HepG2 (cell line): ENCODE results near the gene GOLGA7B. TPM values are rescaled to one million over a fixed set of nuclear protein-coding genes. Genes with fewer than 3 reads are reported as not detected.

ENCODE experiments used
- ATAC-seq: fragments of 200-7000 bp; cut with Tn5 transposase; 3 replicates; pipeline ENCODE4 v1.9.1; 2020; ENCODE audit warnings: mild to moderate bottlenecking, moderate library complexity
- BruUV-seq: library from RNA; stranded (reverse); fragments of 400-500 nt; replicated peaks from 2 replicates; lab custom pipeline; 2021; lab: Mats Ljungman, UMichigan
- CTCF ChIA-PET: fragments of 300-600 bp; formaldehyde crosslinking; extraction: SDS; loops from one replicate; lab custom pipeline; 2021; ENCODE audit warnings: low total read pairs, inconsistent platforms, low intra/inter-chr PET ratio; lab: Yijun Ruan, JAX
- POLR2A ChIA-PET: fragments of 350-600 bp; sonication (Branson Sonifier 250); formaldehyde crosslinking; loops from one replicate; lab custom pipeline; 2020; ENCODE audit warnings: antibody characterized with exemption, inconsistent platforms; lab: Yijun Ruan, JAX
- DNase-seq: peaks from one replicate; pipeline ENCODE4 v3.0.0-alpha.2; 2015; ENCODE audit warnings: low spot score
- FAIRE-seq: peaks from 3 replicates; lab custom pipeline; 2011; peaks lifted over from hg19 to GRCh38; lab: Jason Lieb, UNC
- H2AFZ ChIP-seq: one replicate; pipeline ENCODE4 v1.6.1; 2011; ENCODE audit warnings: low read length, inconsistent platforms
- H3K27ac ChIP-seq: fragments of 300-600 bp; 3 replicates; pipeline ENCODE4 v1.8.0; 2011; ENCODE audit warnings: mixed run types, mild to moderate bottlenecking, mixed read lengths, low read length, inconsistent platforms; ENCODE audit not compliant: insufficient read depth; ENCODE audit errors: extremely low read length
- H3K27me3 ChIP-seq, 2 experiments: fragments of 200-600 bp in 1 of 2; 2 replicates in 1 of 2; 3 replicates in 1 of 2; pipeline versions ENCODE4 v1.6.0 to v1.8.0; 2011; ENCODE audit warnings: low read length in 2 of 2, mild to moderate bottlenecking in 2 of 2, moderate library complexity in 2 of 2, inconsistent platforms in 1 of 2; ENCODE audit not compliant: insufficient read depth in 2 of 2, control insufficient read depth in 1 of 2
- H3K36me3 ChIP-seq, 2 experiments: fragments of 200-600 bp in 1 of 2; replicated peaks in 1 of 2; 2 replicates in 1 of 2; 3 replicates in 1 of 2; pipeline versions ENCODE4 v1.5.1 to v1.8.0; 2011; ENCODE audit warnings: low read length in 2 of 2, inconsistent platforms in 1 of 2; ENCODE audit not compliant: insufficient read depth in 2 of 2, control insufficient read depth in 1 of 2
- H3K4me1 ChIP-seq: 2 replicates; pipeline ENCODE4 v1.5.1; 2012; ENCODE audit warnings: low read length, inconsistent platforms; ENCODE audit not compliant: insufficient read depth
- H3K4me2 ChIP-seq: 2 replicates; pipeline ENCODE4 v1.6.0; 2011; ENCODE audit warnings: low read depth, low read length, inconsistent platforms
- H3K4me3 ChIP-seq, 3 experiments: fragments of 200-600 bp in 1 of 3; sonication (generic), shearing (Covaris generic) in 1 of 3; replicated peaks in 1 of 3; 2 replicates each; pipeline ENCODE4 v1.5.1; 2011 to 2016; ENCODE audit warnings: low read length in 3 of 3, inconsistent platforms in 2 of 3, low read depth in 2 of 3, mild to moderate bottlenecking in 2 of 3, control low read depth in 1 of 3, mixed read lengths in 1 of 3; ENCODE audit not compliant: insufficient read depth in 1 of 3
- H3K79me2 ChIP-seq: one replicate; pipeline ENCODE4 v1.6.1; 2011; ENCODE audit warnings: low read length, inconsistent platforms; ENCODE audit not compliant: insufficient read depth
- H3K9ac ChIP-seq: 2 replicates; pipeline ENCODE4 v1.6.0; 2011; ENCODE audit warnings: mild to moderate bottlenecking, low read depth, low read length, inconsistent platforms; ENCODE audit not compliant: insufficient read depth
- H3K9me3 ChIP-seq: 2 replicates; pipeline ENCODE4 v1.5.1; 2012; ENCODE audit warnings: mild to moderate bottlenecking, low read length
- H4K20me1 ChIP-seq: 2 replicates; pipeline ENCODE4 v1.6.0; 2011; ENCODE audit warnings: inconsistent platforms, mild to moderate bottlenecking, low read length, moderate library complexity; ENCODE audit not compliant: insufficient read depth
- GPN1 ChIP-seq: sonication (generic); formaldehyde crosslinking; IDR thresholded peaks from 2 replicates; pipeline ENCODE4 v1.5.1; 2020; ENCODE audit warnings: missing genetic modification reagents, borderline replicate concordance
- HBP1 ChIP-seq: IDR thresholded peaks from 2 replicates; pipeline ENCODE4 v1.6.1; 2016; ENCODE audit warnings: low read depth, control low read depth
- SAFB2 ChIP-seq: sonication (generic); formaldehyde crosslinking; IDR thresholded peaks from 2 replicates; pipeline ENCODE4 v1.5.1; 2020; ENCODE audit warnings: missing genetic modification reagents, low read depth, mild to moderate bottlenecking, borderline replicate concordance
- ZNF558 ChIP-seq: sonication (generic); formaldehyde crosslinking; IDR thresholded peaks from 2 replicates; pipeline ENCODE4 v1.9.0; 2022; ENCODE audit warnings: mild to moderate bottlenecking, missing genetic modification reagents, borderline replicate concordance
- WGBS: methylation state at CpG from one replicate; pipeline ENCODE4 v1.1.6; 2017; ENCODE audit warnings: low lambda C conversion rate; 5-methylcytosine and 5-hydroxymethylcytosine counted together
- in situ Hi-C: cut with HindIII; loops from 2 replicates; pipeline ENCODE4 v1.10.0; 2017; ENCODE audit warnings: low pct_unique_long_range_greater_than_20kb; ENCODE audit not compliant: extremely low pct_ligation_motif_present
- intact Hi-C: fragments of 100-400 bp; cut with micrococcal nuclease; formaldehyde crosslinking; loops from one replicate; pipeline ENCODE4 v1.10.0; 2022; ENCODE audit not compliant: unreplicated experiment
- polyA plus RNA-seq, 8 experiments: library from polyadenylated mRNA; depleted of rRNA in 3 of 8; stranded (reverse) in 7 of 8; unstranded in 1 of 8; fragments of >200 nt; fragmentation: Illumina TruSeq in 4 of 8; extraction: Trizol in 4 of 8; gene quantifications; 2 replicates each; pipeline versions ENCODE4 v1.2.1 to v1.2.3, GENCODE V29; 2011 to 2016; ENCODE audit warnings: low read depth in 4 of 8, missing spikeins in 1 of 8, mixed read lengths in 1 of 8; ENCODE audit not compliant: insufficient read depth in 1 of 8
- total RNA-seq, 5 experiments: library from RNA; depleted of rRNA; stranded (reverse); fragments of >200 nt; fragmentation: Illumina TruSeq; extraction: Trizol; gene quantifications; 2 replicates each; pipeline ENCODE4 v1.2.3, GENCODE V29; 2016; ENCODE audit warnings: low read depth in 1 of 5
- TF ChIP-seq, protein P1 (sequence below): sonication (generic); formaldehyde crosslinking; IDR thresholded peaks from 2 replicates; pipeline ENCODE4 v1.4.0; 2020; ENCODE audit warnings: missing genetic modification reagents, borderline replicate concordance
- TF ChIP-seq, protein P2 (sequence below): sonication (generic); formaldehyde crosslinking; IDR thresholded peaks from 2 replicates; pipeline ENCODE4 v1.4.0; 2020; ENCODE audit warnings: mild to moderate bottlenecking, missing genetic modification reagents

The GOLGA7B gene
- total and polyA plus RNA-seq, 2 of the 13 experiments (the other 11 are each of a cell fraction or from before 2014, with no cell fraction given) = not detected

DNA sequence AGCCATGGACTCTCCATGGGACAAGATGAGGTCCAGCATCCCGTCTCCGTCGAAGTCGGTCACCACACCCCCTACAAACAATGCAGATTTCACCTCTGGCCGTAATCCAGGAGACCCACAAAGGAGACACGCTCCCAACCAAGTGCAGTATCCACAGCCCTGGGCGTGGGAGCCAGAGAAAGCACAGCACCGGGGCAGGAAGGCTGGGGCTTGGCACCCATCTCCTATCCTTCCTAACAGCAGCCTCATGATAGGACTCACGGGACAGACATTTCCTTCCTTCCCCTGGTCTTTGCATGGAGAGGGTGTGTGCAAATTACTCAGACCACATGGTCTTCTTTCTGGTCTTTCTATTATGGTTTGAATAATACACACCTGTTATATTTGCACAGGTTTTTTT, 46.3 kb downstream of the GOLGA7B start (continued):
- no peak for TF ChIP-seq HBP1 (CRISPR knock-in tag)
- no peak for TF ChIP-seq SAFB2 (CRISPR knock-in tag)

DNA sequence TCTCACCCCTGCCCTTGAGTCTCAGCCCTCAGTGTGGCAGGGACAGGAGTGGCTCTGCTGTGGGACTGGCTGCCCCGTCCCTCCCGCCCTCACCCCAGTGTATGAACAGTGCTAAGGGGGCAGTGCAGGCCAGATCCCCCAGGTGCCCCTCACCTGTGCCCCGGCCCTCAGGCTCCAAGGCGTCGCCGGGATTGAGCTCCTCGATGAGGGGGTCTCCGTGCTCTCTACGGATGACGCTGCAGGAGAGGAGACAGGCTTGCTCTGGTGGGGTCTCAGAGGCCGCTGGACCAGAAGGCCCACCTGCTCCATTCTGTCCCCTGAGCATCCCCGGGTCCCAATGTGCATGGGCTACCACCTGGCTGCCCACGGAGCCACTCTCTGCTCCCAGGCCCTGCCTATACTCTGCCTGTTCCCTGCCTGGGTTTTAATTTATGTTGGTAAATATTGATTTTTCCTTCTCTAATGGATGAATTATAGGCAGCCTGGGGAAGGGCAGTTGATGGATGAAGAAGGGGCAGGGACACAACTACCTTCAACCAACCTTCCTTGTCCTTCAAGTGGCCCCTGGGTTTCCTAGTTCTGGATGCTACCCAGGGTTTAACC, 47.2 kb downstream of the GOLGA7B start:
- H3K27ac ChIP-seq = no peak overlapping the region
- TF ChIP-seq GPN1 = no peak
- TF ChIP-seq, protein P1, sequence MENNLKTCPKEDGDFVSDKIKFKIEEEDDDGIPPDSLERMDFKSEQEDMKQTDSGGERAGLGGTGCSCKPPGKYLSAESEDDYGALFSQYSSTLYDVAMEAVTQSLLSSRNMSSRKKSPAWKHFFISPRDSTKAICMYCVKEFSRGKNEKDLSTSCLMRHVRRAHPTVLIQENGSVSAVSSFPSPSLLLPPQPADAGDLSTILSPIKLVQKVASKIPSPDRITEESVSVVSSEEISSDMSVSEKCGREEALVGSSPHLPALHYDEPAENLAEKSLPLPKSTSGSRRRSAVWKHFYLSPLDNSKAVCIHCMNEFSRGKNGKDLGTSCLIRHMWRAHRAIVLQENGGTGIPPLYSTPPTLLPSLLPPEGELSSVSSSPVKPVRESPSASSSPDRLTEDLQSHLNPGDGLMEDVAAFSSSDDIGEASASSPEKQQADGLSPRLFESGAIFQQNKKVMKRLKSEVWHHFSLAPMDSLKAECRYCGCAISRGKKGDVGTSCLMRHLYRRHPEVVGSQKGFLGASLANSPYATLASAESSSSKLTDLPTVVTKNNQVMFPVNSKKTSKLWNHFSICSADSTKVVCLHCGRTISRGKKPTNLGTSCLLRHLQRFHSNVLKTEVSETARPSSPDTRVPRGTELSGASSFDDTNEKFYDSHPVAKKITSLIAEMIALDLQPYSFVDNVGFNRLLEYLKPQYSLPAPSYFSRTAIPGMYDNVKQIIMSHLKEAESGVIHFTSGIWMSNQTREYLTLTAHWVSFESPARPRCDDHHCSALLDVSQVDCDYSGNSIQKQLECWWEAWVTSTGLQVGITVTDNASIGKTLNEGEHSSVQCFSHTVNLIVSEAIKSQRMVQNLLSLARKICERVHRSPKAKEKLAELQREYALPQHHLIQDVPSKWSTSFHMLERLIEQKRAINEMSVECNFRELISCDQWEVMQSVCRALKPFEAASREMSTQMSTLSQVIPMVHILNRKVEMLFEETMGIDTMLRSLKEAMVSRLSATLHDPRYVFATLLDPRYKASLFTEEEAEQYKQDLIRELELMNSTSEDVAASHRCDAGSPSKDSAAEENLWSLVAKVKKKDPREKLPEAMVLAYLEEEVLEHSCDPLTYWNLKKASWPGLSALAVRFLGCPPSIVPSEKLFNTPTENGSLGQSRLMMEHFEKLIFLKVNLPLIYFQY (CRISPR knock-in tag) = no peak
- TF ChIP-seq, protein P2, sequence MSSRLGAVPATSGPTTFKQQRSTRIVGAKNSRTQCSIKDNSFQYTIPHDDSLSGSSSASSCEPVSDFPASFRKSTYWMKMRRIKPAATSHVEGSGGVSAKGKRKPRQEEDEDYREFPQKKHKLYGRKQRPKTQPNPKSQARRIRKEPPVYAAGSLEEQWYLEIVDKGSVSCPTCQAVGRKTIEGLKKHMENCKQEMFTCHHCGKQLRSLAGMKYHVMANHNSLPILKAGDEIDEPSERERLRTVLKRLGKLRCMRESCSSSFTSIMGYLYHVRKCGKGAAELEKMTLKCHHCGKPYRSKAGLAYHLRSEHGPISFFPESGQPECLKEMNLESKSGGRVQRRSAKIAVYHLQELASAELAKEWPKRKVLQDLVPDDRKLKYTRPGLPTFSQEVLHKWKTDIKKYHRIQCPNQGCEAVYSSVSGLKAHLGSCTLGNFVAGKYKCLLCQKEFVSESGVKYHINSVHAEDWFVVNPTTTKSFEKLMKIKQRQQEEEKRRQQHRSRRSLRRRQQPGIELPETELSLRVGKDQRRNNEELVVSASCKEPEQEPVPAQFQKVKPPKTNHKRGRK (CRISPR knock-in tag) = no peak
- no peak for TF ChIP-seq ZNF558 (CRISPR knock-in tag)
- BruUV-seq = no TSS peak
- FAIRE-seq (no peak), ATAC-seq (no peak), DNase-seq (no peak)
- H3K79me2 ChIP-seq = no peaks in the 10 kb centered on the region
- no peaks in the 10 kb centered on the region for H3K9me3 ChIP-seq
- H3K36me3 ChIP-seq = no peaks in the 10 kb centered on the region
- no peaks in the 10 kb centered on the region for H4K20me1 ChIP-seq
- CTCF ChIA-PET = no interaction called here
- H3K4me3 ChIP-seq = no peak overlapping the region
- H3K9ac ChIP-seq = no peak overlapping the region
- no peaks in the 10 kb centered on the region for H3K4me1 ChIP-seq
- 23% methylated on average over 3 of the region's 13 CpGs for WGBS
- H3K27me3 ChIP-seq = peaks cover 5 to 50% of the 10 kb centered on the region in 2 experiments; a peak in 4 of 5 replicates
- in situ Hi-C loops (no loop called here), intact Hi-C loops (no loop called here)
- H3K4me2 ChIP-seq = no peak overlapping the region
- no peak overlapping the region for H2AFZ ChIP-seq
- POLR2A ChIA-PET = no interaction called here
